Hippocampal formation (tissue), 2 donors: ENCODE results near the gene LRBA.

Experiments
- DNase-seq, 2 donors: peaks; one replicate each; lab custom pipeline; 2025; lab: John Stamatoyannopoulos, UW

LRBA gene

GRCh38 chr4:150501983-150502382 is 513.1 kb downstream of the LRBA start:
- DNase-seq: no peak

- no peak for DNase-seq
Measured at GRCh38 chr4:150501009-150501727, 513.9 kb downstream of the LRBA start.

- no peak for DNase-seq
Measured at GRCh38 chr4:150497612-150498011, 517.5 kb downstream of the LRBA start.

- DNase-seq: no peak
Measured at GRCh38 chr4:150495550-150495949, 519.5 kb downstream of the LRBA start.

- DNase-seq: no peak
Measured at GRCh38 chr4:150493851-150494250, 521.2 kb downstream of the LRBA start.

- DNase-seq: no peak
Measured at GRCh38 chr4:150491132-150492049, 523.7 kb downstream of the LRBA start.

GRCh38 chr4:150482581-150482980 is 532.5 kb downstream of the LRBA start:
- DNase-seq: no peak

- no peak for DNase-seq
Measured at GRCh38 chr4:150479657-150480056, 535.4 kb downstream of the LRBA start.

- no peak for DNase-seq
Measured at GRCh38 chr4:150477869-150478268, 537.2 kb downstream of the LRBA start.

- DNase-seq: no peak
Measured at GRCh38 chr4:150476776-150477175, 538.3 kb downstream of the LRBA start.

GRCh38 chr4:150475763-150476162 is 539.3 kb downstream of the LRBA start:
- no peak for DNase-seq

- no peak for DNase-seq
Measured at GRCh38 chr4:150464523-150464922, 550.6 kb downstream of the LRBA start.

GRCh38 chr4:150462743-150463142 is 552.3 kb downstream of the LRBA start:
- no peak for DNase-seq

- no peak for DNase-seq
Measured at GRCh38 chr4:150461957-150462356, 553.1 kb downstream of the LRBA start.

- no peak for DNase-seq
Measured at GRCh38 chr4:150457802-150458201, 557.3 kb downstream of the LRBA start.

GRCh38 chr4:150451883-150452282 is 563.2 kb downstream of the LRBA start:
- DNase-seq: no peak

GRCh38 chr4:150447356-150447755 is 567.7 kb downstream of the LRBA start:
- DNase-seq: no peak

GRCh38 chr4:150439451-150439933 is 575.6 kb downstream of the LRBA start:
- no peak for DNase-seq

- DNase-seq: no peak
Measured at GRCh38 chr4:150436598-150437370, 578.3 kb downstream of the LRBA start.

GRCh38 chr4:150431221-150431620 is 583.9 kb downstream of the LRBA start:
- no peak for DNase-seq

GRCh38 chr4:150425161-150425560 is 589.9 kb downstream of the LRBA start:
- no peak for DNase-seq

- no peak for DNase-seq
Measured at GRCh38 chr4:150423503-150423902, 591.6 kb downstream of the LRBA start.
